Peyer's patch (tissue), 4 donors: Measurements from ENCODE around the gene CDH4. TPM values are rescaled to one million over a fixed set of nuclear protein-coding genes. Genes with fewer than 3 reads are reported as not detected.

Source experiments
- DNase-seq, 3 donors: peaks; one replicate each; pipeline ENCODE4 v3.0.0-alpha.2; 2017 to 2019
- H3K27ac ChIP-seq, 4 donors: fragments of 200-600 bp; sonication (generic); one replicate each; pipeline ENCODE4 v1.5.1; 2016 to 2019
- H3K27me3 ChIP-seq, 2 donors: fragments of 200-600 bp; sonication (generic); one replicate each; pipeline ENCODE4 v1.5.1; 2019
- H3K36me3 ChIP-seq, 3 donors: fragments of 200-600 bp; sonication (generic); one replicate each; pipeline ENCODE4 v1.5.1; 2016 to 2019
- H3K4me1 ChIP-seq, 4 donors: fragments of 200-600 bp; sonication (generic); one replicate each; pipeline ENCODE4 v1.5.1; 2016 to 2019
- H3K4me3 ChIP-seq, 4 donors: fragments of 200-600 bp; sonication (generic); 1 replicate in 3 of 4; 2 replicates in 1 of 4; pipeline ENCODE4 v1.5.1; 2016 to 2019; ENCODE audit warnings: mild to moderate bottlenecking in 1 of 4
- H3K9me3 ChIP-seq, 4 donors: fragments of 200-600 bp; sonication (generic); one replicate each; pipeline ENCODE4 v1.5.1; 2016 to 2019; ENCODE audit warnings: mild to moderate bottlenecking in 1 of 4
- POLR2A ChIP-seq, 2 donors: fragments of 450-650 bp; IDR thresholded peaks; one replicate each; pipeline ENCODE4 v1.5.1; 2017; ENCODE audit warnings: antibody characterized with exemption in 2 of 2, mild to moderate bottlenecking in 2 of 2, moderate library complexity in 2 of 2
- total RNA-seq, 4 donors: library from RNA; depleted of rRNA; stranded (reverse); fragments of >200 nt; gene quantifications; one replicate each; pipeline ENCODE4 v1.1.0, GENCODE V29; 2016
- TF ChIP-seq, protein P1 (sequence below), 6 experiments: fragments of 450-650 bp in 4 of 6; fragments of 200-600 bp in 2 of 6; sonication (generic) in 1 of 6; IDR thresholded peaks; one replicate each; pipeline ENCODE4 v1.5.1; 2017 to 2019; ENCODE audit warnings: antibody characterized with exemption in 6 of 6, mild to moderate bottlenecking in 3 of 6, moderate library complexity in 1 of 6

Gene CDH4
- total RNA-seq, 4 donors from 2014 or later, result 0.27 TPM; not detected in 3

DNA sequence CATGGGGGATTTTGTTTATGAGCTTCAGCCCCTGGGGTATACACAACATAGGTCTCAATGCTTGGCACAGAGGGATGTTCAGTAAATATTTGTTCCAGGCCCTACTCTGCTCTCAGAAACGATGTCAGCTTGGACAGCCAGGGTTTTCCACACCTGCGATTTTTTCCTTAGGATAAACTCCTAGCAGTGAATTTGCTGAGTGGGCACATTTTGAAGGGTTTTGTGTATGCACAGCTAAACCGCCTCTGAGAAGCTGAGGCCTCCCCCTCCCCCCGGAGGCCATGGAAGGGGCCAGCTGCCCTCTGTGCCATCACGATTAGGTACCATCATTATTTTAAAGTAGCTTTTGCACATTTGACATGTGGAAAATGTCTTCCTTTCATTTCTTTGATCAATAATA is 614.1 kb downstream of the CDH4 start:
- TF ChIP-seq, protein P1, sequence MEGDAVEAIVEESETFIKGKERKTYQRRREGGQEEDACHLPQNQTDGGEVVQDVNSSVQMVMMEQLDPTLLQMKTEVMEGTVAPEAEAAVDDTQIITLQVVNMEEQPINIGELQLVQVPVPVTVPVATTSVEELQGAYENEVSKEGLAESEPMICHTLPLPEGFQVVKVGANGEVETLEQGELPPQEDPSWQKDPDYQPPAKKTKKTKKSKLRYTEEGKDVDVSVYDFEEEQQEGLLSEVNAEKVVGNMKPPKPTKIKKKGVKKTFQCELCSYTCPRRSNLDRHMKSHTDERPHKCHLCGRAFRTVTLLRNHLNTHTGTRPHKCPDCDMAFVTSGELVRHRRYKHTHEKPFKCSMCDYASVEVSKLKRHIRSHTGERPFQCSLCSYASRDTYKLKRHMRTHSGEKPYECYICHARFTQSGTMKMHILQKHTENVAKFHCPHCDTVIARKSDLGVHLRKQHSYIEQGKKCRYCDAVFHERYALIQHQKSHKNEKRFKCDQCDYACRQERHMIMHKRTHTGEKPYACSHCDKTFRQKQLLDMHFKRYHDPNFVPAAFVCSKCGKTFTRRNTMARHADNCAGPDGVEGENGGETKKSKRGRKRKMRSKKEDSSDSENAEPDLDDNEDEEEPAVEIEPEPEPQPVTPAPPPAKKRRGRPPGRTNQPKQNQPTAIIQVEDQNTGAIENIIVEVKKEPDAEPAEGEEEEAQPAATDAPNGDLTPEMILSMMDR (IDR thresholded peaks at IDR 0.05), result no peak
- TF ChIP-seq POLR2A (IDR thresholded peaks at IDR 0.05), result no peak
- Histone ChIP-seq H3K4me1 (no peaks in the 10 kb centered on the region), H3K4me3 (no peak overlapping the region), H3K27me3 (no peaks in the 10 kb centered on the region), H3K36me3 (no peaks in the 10 kb centered on the region), H3K27ac (no peak overlapping the region), H3K9me3 (peaks cover 0 to 13% (median 0%) of the 10 kb centered on the region in 4 donors)
- DNase-seq, result no peak

GRCh38 chr20:61868006-61868405 is 615.9 kb downstream of the CDH4 start:
- no peak for TF ChIP-seq POLR2A (IDR thresholded peaks at IDR 0.05)
- TF ChIP-seq, protein P1 (IDR thresholded peaks at IDR 0.05), result no peak
- Histone ChIP-seq H3K27ac (no peak overlapping the region), H3K9me3 (peaks cover 0 to 13% (median 0%) of the 10 kb centered on the region in 4 donors), H3K4me1 (no peaks in the 10 kb centered on the region), H3K27me3 (no peaks in the 10 kb centered on the region), H3K36me3 (no peaks in the 10 kb centered on the region), H3K4me3 (no peak overlapping the region)
- no peak for DNase-seq

GRCh38 chr20:61868466-61869090 is 616.5 kb downstream of the CDH4 start:
- H3K27me3 ChIP-seq, result no peaks in the 10 kb centered on the region
- H3K36me3 ChIP-seq, result no peaks in the 10 kb centered on the region
- peaks cover 0 to 13% (median 0%) of the 10 kb centered on the region in 4 donors for H3K9me3 ChIP-seq
- H3K4me3 ChIP-seq, result no peak overlapping the region
- no peaks in the 10 kb centered on the region for H3K4me1 ChIP-seq
- no peak for TF ChIP-seq POLR2A (IDR thresholded peaks at IDR 0.05)
- TF ChIP-seq, protein P1 (IDR thresholded peaks at IDR 0.05), result no peak
- H3K27ac ChIP-seq, result no peak overlapping the region
- DNase-seq, result no peak

DNA sequence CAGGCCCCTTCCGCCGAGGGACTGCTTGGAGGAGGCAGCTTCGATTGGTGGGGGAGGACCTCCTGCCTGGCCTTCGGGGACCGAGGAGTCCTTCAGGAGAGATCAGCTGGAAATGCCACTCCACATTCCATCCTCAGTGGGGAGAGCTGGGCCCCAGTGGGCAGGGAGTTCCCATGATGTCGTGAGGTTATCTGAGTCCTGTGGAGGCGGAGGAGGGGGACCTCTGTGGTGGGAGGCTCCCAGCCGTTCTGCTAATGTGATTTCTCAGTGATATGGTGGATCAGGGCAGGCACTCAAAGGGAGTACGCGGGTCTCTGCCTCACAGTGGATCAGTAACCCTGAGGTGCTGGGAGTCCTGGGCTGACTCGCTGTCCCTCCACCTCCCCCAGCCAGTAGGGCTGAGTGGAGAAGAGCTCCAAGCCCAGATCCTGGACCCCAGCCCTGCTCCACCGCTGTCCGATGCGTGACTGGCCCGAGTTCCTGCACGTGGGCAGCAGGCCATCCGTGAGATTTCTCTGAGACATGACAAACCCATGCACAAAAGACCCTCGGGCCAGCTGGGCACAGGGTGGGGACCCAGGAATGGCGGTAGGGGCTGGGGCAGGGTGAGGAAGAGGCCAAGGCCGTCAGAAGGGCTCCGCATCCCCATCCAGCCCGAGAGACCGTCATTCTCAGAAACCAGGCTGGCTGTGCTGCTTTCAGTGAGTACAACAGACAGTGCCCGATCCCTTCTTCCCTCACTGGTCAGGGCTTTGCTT is 617.9 kb downstream of the CDH4 start:
- H3K4me1 ChIP-seq, result no peaks in the 10 kb centered on the region
- DNase-seq, result no peak
- peaks cover 0 to 7% (median 0%) of the 10 kb centered on the region in 4 donors for H3K9me3 ChIP-seq
- TF ChIP-seq, protein P1 (IDR thresholded peaks at IDR 0.05), result no peak
- TF ChIP-seq POLR2A (IDR thresholded peaks at IDR 0.05), result no peak
- H3K4me3 ChIP-seq, result no peak overlapping the region
- no peaks in the 10 kb centered on the region for H3K36me3 ChIP-seq
- H3K27me3 ChIP-seq, result no peaks in the 10 kb centered on the region
- H3K27ac ChIP-seq, result no peak overlapping the region

GRCh38 chr20:61871160-61871559 is 619.1 kb downstream of the CDH4 start:
- TF ChIP-seq, protein P1 (IDR thresholded peaks at IDR 0.05), result no peak
- TF ChIP-seq POLR2A (IDR thresholded peaks at IDR 0.05), result no peak
- DNase-seq, result no peak
- Histone ChIP-seq H3K4me3 (no peak overlapping the region), H3K36me3 (no peaks in the 10 kb centered on the region), H3K4me1 (no peaks in the 10 kb centered on the region), H3K27ac (no peak overlapping the region), H3K9me3 (no peaks in the 10 kb centered on the region), H3K27me3 (no peaks in the 10 kb centered on the region)
